ENCODE measurements around the gene TP53BP2. TPM values are rescaled to one million over a fixed set of nuclear protein-coding genes. Genes with fewer than 3 reads are reported as not detected.

TP53BP2 gene
- total RNA-seq, 2 donors from 2014 or later = 53.6 to 59.8 TPM

GRCh38 chr1:223780949-223781348, 64.8 kb downstream of the TP53BP2 start:
- TF ChIP-seq CTCF (conservative IDR thresholded peaks at IDR 0.05) = no peak
- no peak overlapping the region for H3K4me3 Mint-ChIP-seq
- WGBS, 2 experiments (ENCODE audit: insufficient coverage in 1 of 2, insufficient read length in 1 of 2) = 69 to 91% methylated on average over 2 to 6 of the region's 6 CpGs
- H3K4me1 Mint-ChIP-seq = peaks cover 12% of the 10 kb centered on the region
- Histone ChIP-seq H3K4me1 (ENCODE audit: control insufficient read depth, insufficient read depth, low read length) (no peaks in the 10 kb centered on the region), H3K4me3 (ENCODE audit: low read length) (no peak overlapping the region), H3K27ac (ENCODE audit: low read depth, low read length) (peak overlapping the region; percentile 33), H3K9me3 (ENCODE audit: control insufficient read depth, low read length) (no peaks in the 10 kb centered on the region), H3K36me3 (ENCODE audit: control insufficient read depth, insufficient read depth, low read length) (peaks cover 83% of the 10 kb centered on the region), H3K27me3 (ENCODE audit: control insufficient read depth, insufficient read depth, low read length, poor library complexity, severe bottlenecking) (no peaks in the 10 kb centered on the region), H3K9ac (ENCODE audit: extremely low read depth, low read length, poor library complexity, severe bottlenecking) (no peak overlapping the region)
- peak; percentile 15 for DNase-seq
- peaks cover 68% of the 10 kb centered on the region for H3K36me3 Mint-ChIP-seq (ENCODE audit: low read depth)
- no peak overlapping the region for H3K27ac Mint-ChIP-seq
- H3K27me3 Mint-ChIP-seq (ENCODE audit: insufficient read depth) = no peaks in the 10 kb centered on the region
- H3K9me3 Mint-ChIP-seq = no peaks in the 10 kb centered on the region

GRCh38 chr1:223780318-223780717, 65.4 kb downstream of the TP53BP2 start:
- Histone ChIP-seq H3K27me3 (ENCODE audit: control insufficient read depth, insufficient read depth, low read length, poor library complexity, severe bottlenecking) (no peaks in the 10 kb centered on the region), H3K9ac (ENCODE audit: extremely low read depth, low read length, poor library complexity, severe bottlenecking) (no peak overlapping the region), H3K4me1 (ENCODE audit: control insufficient read depth, insufficient read depth, low read length) (no peaks in the 10 kb centered on the region), H3K9me3 (ENCODE audit: control insufficient read depth, low read length) (no peaks in the 10 kb centered on the region), H3K36me3 (ENCODE audit: control insufficient read depth, insufficient read depth, low read length) (peaks cover 83% of the 10 kb centered on the region), H3K4me3 (ENCODE audit: low read length) (no peak overlapping the region), H3K27ac (ENCODE audit: low read depth, low read length) (no peak overlapping the region)
- H3K27ac Mint-ChIP-seq = no peak overlapping the region
- H3K4me1 Mint-ChIP-seq = peaks cover 12% of the 10 kb centered on the region
- peak; percentile 25 for DNase-seq
- TF ChIP-seq CTCF (conservative IDR thresholded peaks at IDR 0.05) = no peak
- WGBS, 2 experiments (ENCODE audit: insufficient coverage in 1 of 2, insufficient read length in 1 of 2) = 96% methylated on average over 8 of the region's 8 CpGs
- no peaks in the 10 kb centered on the region for H3K27me3 Mint-ChIP-seq (ENCODE audit: insufficient read depth)
- no peaks in the 10 kb centered on the region for H3K9me3 Mint-ChIP-seq
- peaks cover 69% of the 10 kb centered on the region for H3K36me3 Mint-ChIP-seq (ENCODE audit: low read depth)
- H3K4me3 Mint-ChIP-seq = no peak overlapping the region

GRCh38 chr1:223776826-223777454, 68.8 kb downstream of the TP53BP2 start:
- Histone ChIP-seq H3K27me3 (ENCODE audit: control insufficient read depth, insufficient read depth, low read length, poor library complexity, severe bottlenecking) (no peaks in the 10 kb centered on the region), H3K9ac (ENCODE audit: extremely low read depth, low read length, poor library complexity, severe bottlenecking) (no peak overlapping the region), H3K27ac (ENCODE audit: low read depth, low read length) (no peak overlapping the region), H3K36me3 (ENCODE audit: control insufficient read depth, insufficient read depth, low read length) (peaks cover 77% of the 10 kb centered on the region), H3K9me3 (ENCODE audit: control insufficient read depth, low read length) (no peaks in the 10 kb centered on the region), H3K4me1 (ENCODE audit: control insufficient read depth, insufficient read depth, low read length) (peaks cover 4% of the 10 kb centered on the region), H3K4me3 (ENCODE audit: low read length) (no peak overlapping the region)
- peak; percentile 22 for DNase-seq
- no peaks in the 10 kb centered on the region for H3K27me3 Mint-ChIP-seq (ENCODE audit: insufficient read depth)
- no peak overlapping the region for H3K4me3 Mint-ChIP-seq
- H3K4me1 Mint-ChIP-seq = peaks cover 24% of the 10 kb centered on the region
- no peaks in the 10 kb centered on the region for H3K9me3 Mint-ChIP-seq
- 86 to 89% methylated on average over 9 to 10 of the region's 10 CpGs for WGBS, 2 experiments (ENCODE audit: insufficient coverage in 1 of 2, insufficient read length in 1 of 2)
- peaks cover 71% of the 10 kb centered on the region for H3K36me3 Mint-ChIP-seq (ENCODE audit: low read depth)
- no peak for TF ChIP-seq CTCF (conservative IDR thresholded peaks at IDR 0.05)
- peak overlapping the region; percentile 84 for H3K27ac Mint-ChIP-seq

Data from endodermal cell (in vitro differentiated cells).